ENCODE results near the gene PSMC1.

DNA sequence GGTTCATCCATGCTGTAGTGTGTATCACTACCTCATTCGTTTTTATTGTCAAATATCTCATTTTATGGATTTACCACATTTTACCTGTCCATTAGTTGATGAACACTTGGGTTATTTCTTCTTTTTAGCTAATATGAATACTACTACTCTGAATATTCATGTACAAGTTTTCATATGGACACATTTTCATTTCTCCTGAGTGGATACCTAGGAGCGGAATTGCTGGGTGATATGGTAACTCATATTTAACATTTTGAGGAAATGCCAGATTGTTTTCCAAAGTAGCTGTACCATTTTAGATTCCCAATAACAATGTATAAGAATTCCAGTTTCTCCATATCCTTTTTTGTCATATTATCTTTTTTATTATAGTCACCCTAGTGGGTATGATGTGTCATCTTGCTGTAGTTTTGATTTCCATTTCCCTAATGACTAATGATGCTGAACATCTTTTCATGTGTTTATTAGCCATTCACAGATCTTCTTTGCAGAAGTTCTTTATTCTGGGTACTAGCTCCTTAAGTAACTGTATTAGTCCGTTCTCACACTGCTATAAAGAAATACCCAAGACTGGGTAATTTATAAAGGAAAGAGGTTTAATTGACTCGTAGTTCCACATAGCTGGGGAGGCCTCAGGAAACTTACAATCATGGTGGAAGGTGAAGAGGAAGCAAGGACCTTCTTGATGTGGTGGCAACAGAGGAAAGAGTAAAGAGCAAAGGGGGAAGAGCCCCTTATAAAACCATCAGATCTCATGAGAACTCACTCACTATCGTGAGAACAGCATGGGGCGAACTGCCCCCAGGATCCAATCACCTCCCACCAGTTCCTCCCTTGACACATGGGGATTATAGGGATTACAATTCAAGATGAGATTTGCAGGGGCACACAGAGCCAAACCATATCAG lies 63.5 kb downstream of the PSMC1 start:
- no peak for TF ChIP-seq EZH2 (IDR thresholded peaks at IDR 0.05; ENCODE audit: insufficient read depth, poor library complexity, severe bottlenecking)
- no peak for TF ChIP-seq EZH2phosphoT487 (IDR thresholded peaks at IDR 0.05; ENCODE audit: insufficient read depth, low read depth)

Measured in GM23248 (cell line).